ENCODE measurements around the gene JARID2. TPM values are rescaled to one million over a fixed set of nuclear protein-coding genes. Genes with fewer than 3 reads are reported as not detected.

The JARID2 gene
- total RNA-seq, 1 experiment from 2014 or later, result 6.0 TPM

- CTCF ChIA-PET, result no interaction called here
- H3K4me1 ChIP-seq (ENCODE audit: control insufficient read depth, insufficient read depth, low read length), result no peaks in the 10 kb centered on the region
- no peaks in the 10 kb centered on the region for H3K9me3 ChIP-seq (ENCODE audit: control insufficient read depth, insufficient read depth, low read depth, low read length)
- intact Hi-C loops (cut with micrococcal nuclease; ENCODE audit: unreplicated experiment), result no loop called here
- TF ChIP-seq CTCF (IDR thresholded peaks at IDR 0.05) (no peak), POLR2AphosphoS5 (IDR thresholded peaks at IDR 0.05; ENCODE audit: low read depth, low read length) (no peak), REST (IDR thresholded peaks at IDR 0.05; ENCODE audit: insufficient read depth in 1 of 2, low read depth in 2 of 2, low read length in 1 of 2) (no peak), TCF7L2 (IDR thresholded peaks at IDR 0.05; ENCODE audit: low read depth, low read length) (no peak), SIN3A (IDR thresholded peaks at IDR 0.05; ENCODE audit: borderline replicate concordance, insufficient read depth, low read depth, low read length) (no peak)
- in situ Hi-C loops (cut with HindIII; ENCODE audit: low pct_unique_long_range_greater_than_20kb, low sequenced_read_pairs), result no loop called here
- no peaks in the 10 kb centered on the region for H3K27me3 ChIP-seq (ENCODE audit: control insufficient read depth, insufficient read depth, low read length)
- H3K27ac ChIP-seq (ENCODE audit: low read length), result no peak overlapping the region
- no TSS peak for BruUV-seq (replicated peaks)
- no peaks in the 10 kb centered on the region for H3K36me3 ChIP-seq (ENCODE audit: control insufficient read depth, insufficient read depth, low read length)
- no peak for DNase-seq (ENCODE audit: low read depth, low spot score)
- H3K4me3 ChIP-seq (ENCODE audit: low read depth in 2 of 2, low read length in 2 of 2), result no peak overlapping the region; a peak in 1 of 4 replicates
- no peak for ATAC-seq
- POLR2A ChIA-PET, result no interaction called here
Measured at GRCh38 chr6:15504581-15505350, 258.9 kb downstream of the JARID2 start.

GRCh38 chr6:15505463-15505918 lies 259.6 kb downstream of the JARID2 start:
- DNase-seq (ENCODE audit: low read depth, low spot score), result no peak
- in situ Hi-C loops (cut with HindIII; ENCODE audit: low pct_unique_long_range_greater_than_20kb, low sequenced_read_pairs) (no loop called here), intact Hi-C loops (cut with micrococcal nuclease; ENCODE audit: unreplicated experiment) (no loop called here)
- BruUV-seq (replicated peaks), result no TSS peak
- ChIA-PET CTCF (no interaction called here), POLR2A (no interaction called here)
- ATAC-seq, result no peak
- Histone ChIP-seq H3K27ac (ENCODE audit: low read length) (no peak overlapping the region), H3K27me3 (ENCODE audit: control insufficient read depth, insufficient read depth, low read length) (no peaks in the 10 kb centered on the region), H3K36me3 (ENCODE audit: control insufficient read depth, insufficient read depth, low read length) (no peaks in the 10 kb centered on the region), H3K4me1 (ENCODE audit: control insufficient read depth, insufficient read depth, low read length) (no peaks in the 10 kb centered on the region), H3K4me3 (ENCODE audit: low read depth in 2 of 2, low read length in 2 of 2) (no peak overlapping the region), H3K9me3 (ENCODE audit: control insufficient read depth, insufficient read depth, low read depth, low read length) (no peaks in the 10 kb centered on the region)
- TF ChIP-seq CTCF (IDR thresholded peaks at IDR 0.05) (no peak), POLR2AphosphoS5 (IDR thresholded peaks at IDR 0.05; ENCODE audit: low read depth, low read length) (no peak), REST (IDR thresholded peaks at IDR 0.05; ENCODE audit: insufficient read depth in 1 of 2, low read depth in 2 of 2, low read length in 1 of 2) (no peak), TCF7L2 (IDR thresholded peaks at IDR 0.05; ENCODE audit: low read depth, low read length) (no peak), SIN3A (IDR thresholded peaks at IDR 0.05; ENCODE audit: borderline replicate concordance, insufficient read depth, low read depth, low read length) (no peak)
